Mucosa of descending colon (tissue), 3 donors: Measurements from ENCODE around the gene DCDC1. TPM values are rescaled to one million over a fixed set of nuclear protein-coding genes. Genes with fewer than 3 reads are reported as not detected.

Source experiments
- ATAC-seq: fragments of 200-7000 bp; cut with Tn5 transposase; one replicate; pipeline ENCODE4 v1.9.1; 2020; ENCODE audit warnings: mild to moderate bottlenecking, moderate library complexity
- DNase-seq, 3 donors: peaks; one replicate each; pipeline ENCODE4 v3.0.0-alpha.2; 2020
- H3K36me3 ChIP-seq: fragments of 200-600 bp; one replicate; pipeline ENCODE4 v1.8.0; 2021; ENCODE audit warnings: low read depth, mild to moderate bottlenecking
- H3K4me1 ChIP-seq: fragments of 200-600 bp; one replicate; pipeline ENCODE4 v1.8.0; 2021; ENCODE audit warnings: low read depth, mild to moderate bottlenecking
- H3K4me3 ChIP-seq: fragments of 200-600 bp; one replicate; pipeline ENCODE4 v1.8.0; 2021; ENCODE audit warnings: mild to moderate bottlenecking
- H3K9me3 ChIP-seq: fragments of 200-600 bp; one replicate; pipeline ENCODE4 v1.8.0; 2021; ENCODE audit warnings: mild to moderate bottlenecking
- CTCF ChIP-seq: fragments of 200-600 bp; IDR thresholded peaks from one replicate; pipeline ENCODE4 v1.8.0; 2022; ENCODE audit warnings: antibody characterized with exemption, mild to moderate bottlenecking
- intact Hi-C, 2 donors: fragments of 100-400 bp; cut with DNase I in 1 of 2; cut with micrococcal nuclease in 1 of 2; formaldehyde crosslinking; loops; one replicate each; pipeline versions ENCODE4 v1.11.0 to v1.11.1; 2022; cut with DNase I, micrococcal nuclease
- total RNA-seq, 3 donors: library from RNA; stranded (reverse); fragmentation: NEBNext Ultra II Directional in 2 of 3; extraction: Animal tissue kit (Norgen Biotek cat#: 25700) in 2 of 3; gene quantifications; one replicate each; pipeline versions ENCODE4 v1.2.1 to v1.2.4, GENCODE V29; 2021 to 2023
- donor health status: DM: no; HTN: no; CAD: no; lungs with moderate emphysema.
- donor health status: DM: no; HTN: no; CAD: no.
- donor health status: DM: no; HTN: yes; CAD: no.

The DCDC1 gene
- total RNA-seq, 3 donors from 2014 or later, result 0.22 TPM; not detected in 2

GRCh38 chr11:30837252-30837651 lies 532.3 kb downstream of the DCDC1 start:
- intact Hi-C loops, result no loop called here
- H3K9me3 ChIP-seq, result peaks cover 4% of the 10 kb centered on the region
- DNase-seq, result no peak
- H3K36me3 ChIP-seq, result no peaks in the 10 kb centered on the region
- H3K4me1 ChIP-seq, result no peaks in the 10 kb centered on the region
- no peak for ATAC-seq
- no peak for TF ChIP-seq CTCF
- no peak overlapping the region for H3K4me3 ChIP-seq

- intact Hi-C loops, result no loop called here
- H3K9me3 ChIP-seq, result peaks cover 4% of the 10 kb centered on the region
- DNase-seq (no peak), ATAC-seq (no peak)
- no peak overlapping the region for H3K4me3 ChIP-seq
- no peak for TF ChIP-seq CTCF
- no peaks in the 10 kb centered on the region for H3K4me1 ChIP-seq
- H3K36me3 ChIP-seq, result no peaks in the 10 kb centered on the region
Measured at GRCh38 chr11:30832831-30833230, 536.7 kb downstream of the DCDC1 start.

- DNase-seq, result no peak
- TF ChIP-seq CTCF, result no peak
- no peaks in the 10 kb centered on the region for H3K36me3 ChIP-seq
- no peak for ATAC-seq
- H3K9me3 ChIP-seq, result peaks cover 4% of the 10 kb centered on the region
- no peaks in the 10 kb centered on the region for H3K4me1 ChIP-seq
- intact Hi-C loops, result no loop called here
- no peak overlapping the region for H3K4me3 ChIP-seq
Measured at GRCh38 chr11:30830681-30831080, 538.9 kb downstream of the DCDC1 start.

- intact Hi-C loops, result no loop called here
- Histone ChIP-seq H3K4me1 (no peaks in the 10 kb centered on the region), H3K4me3 (no peak overlapping the region), H3K36me3 (no peaks in the 10 kb centered on the region), H3K9me3 (no peaks in the 10 kb centered on the region)
- ATAC-seq (no peak), DNase-seq (no peak)
- TF ChIP-seq CTCF, result no peak
Measured at GRCh38 chr11:30826911-30827310, 542.6 kb downstream of the DCDC1 start.

GRCh38 chr11:30825723-30826122 lies 543.8 kb downstream of the DCDC1 start:
- DNase-seq (no peak), ATAC-seq (no peak)
- intact Hi-C loops, result no loop called here
- Histone ChIP-seq H3K36me3 (no peaks in the 10 kb centered on the region), H3K4me3 (no peak overlapping the region), H3K9me3 (no peaks in the 10 kb centered on the region), H3K4me1 (no peaks in the 10 kb centered on the region)
- TF ChIP-seq CTCF, result no peak

GRCh38 chr11:30823119-30823518 lies 546.4 kb downstream of the DCDC1 start:
- Histone ChIP-seq H3K36me3 (no peaks in the 10 kb centered on the region), H3K4me1 (no peaks in the 10 kb centered on the region), H3K9me3 (no peaks in the 10 kb centered on the region), H3K4me3 (no peak overlapping the region)
- intact Hi-C loops, result no loop called here
- no peak for TF ChIP-seq CTCF
- ATAC-seq (no peak), DNase-seq (no peak)
